Limb (tissue), 2 donors: ENCODE results near the gene BORCS5.
A peak's percentile ranks its signal among the peaks of the same experiment; 100 is the strongest.
"Not testable (repeated sequence)": the region's sequence is repeated elsewhere in the genome, so short reads cannot be mapped to it uniquely, and the experiment has no call there.

Experiments used
- DNase-seq, 2 donors: peaks; one replicate each; pipeline ENCODE4 v3.0.0-alpha.2; 2016; ENCODE audit errors: extremely low spot score in 2 of 2

BORCS5 gene

DNA sequence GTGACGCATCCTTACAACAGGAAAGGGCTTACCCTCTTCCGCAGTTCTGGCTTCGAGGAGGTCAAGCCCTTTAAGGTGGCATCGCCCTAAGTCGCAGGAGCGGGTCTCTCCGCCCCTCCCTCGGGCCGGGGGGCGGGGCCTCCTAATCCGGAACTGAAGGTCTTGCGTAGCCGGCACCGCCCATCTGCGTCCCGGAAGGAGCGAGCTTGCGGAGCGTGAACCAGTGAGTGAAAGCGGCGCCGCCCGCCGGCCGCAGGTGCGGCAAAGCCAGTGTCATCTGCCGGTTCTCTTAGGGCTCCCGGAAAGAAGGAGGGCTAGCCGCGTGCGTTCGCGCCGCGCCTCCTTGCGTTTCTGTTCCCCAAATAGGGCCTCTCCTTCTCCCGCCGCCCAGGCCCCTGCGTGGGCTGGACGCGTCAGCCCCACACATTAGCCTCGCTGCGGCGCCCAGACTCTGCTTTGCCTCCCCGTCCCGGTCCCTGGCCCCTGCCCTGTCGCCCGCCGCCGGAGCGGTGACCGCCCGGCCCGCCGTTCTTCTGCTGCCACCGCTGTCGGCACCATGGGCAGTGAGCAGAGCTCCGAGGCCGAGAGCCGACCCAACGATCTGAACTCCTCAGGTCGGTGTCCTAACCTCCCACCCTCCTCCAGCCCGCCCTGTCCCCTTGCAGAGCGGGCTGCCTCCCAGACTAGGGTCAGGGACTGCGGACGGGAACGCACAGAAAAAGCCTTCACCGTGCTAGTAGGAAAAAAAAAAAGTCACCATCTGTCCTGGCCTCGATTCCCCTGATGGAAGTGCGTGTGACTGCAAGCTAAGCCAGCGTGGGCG, at the start of gene BORCS5:
TSS of gene BORCS5 (plus strand) at position 183 of the 823 bp plus-strand sequence. CDS start at position 557, 374 bp downstream.
- peak; percentile 93 to 95 for DNase-seq

DNA sequence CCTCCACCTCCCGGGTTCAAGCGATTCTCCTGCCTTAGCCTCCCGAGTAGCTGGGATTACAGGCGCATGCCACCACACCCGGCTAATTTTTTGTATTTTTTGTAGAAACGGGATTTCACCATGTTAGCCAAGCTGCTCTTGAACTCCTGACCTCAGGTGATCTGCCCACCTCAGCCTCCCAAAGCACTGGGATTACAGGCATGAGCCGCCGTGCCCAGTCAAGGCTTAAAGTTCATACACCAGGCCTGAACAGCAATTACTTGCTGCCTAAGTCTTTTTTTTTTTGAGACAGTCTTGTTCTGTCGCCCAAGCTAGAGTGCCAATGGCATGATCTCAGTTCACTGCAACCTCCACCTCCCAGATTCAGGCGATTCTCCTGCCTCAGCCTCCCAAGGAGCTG, 46.2 kb upstream of the BORCS5 start:
- DNase-seq = not testable (repeated sequence)

- DNase-seq = no peak
Measured at GRCh38 chr12:12315838-12316237, 41.0 kb upstream of the BORCS5 start.

- peak; percentile 41 to 53 for DNase-seq
Measured at GRCh38 chr12:12319451-12320183, 37.3 kb upstream of the BORCS5 start.

- DNase-seq = no peak
Measured at GRCh38 chr12:12323118-12323517, 33.8 kb upstream of the BORCS5 start.

DNA sequence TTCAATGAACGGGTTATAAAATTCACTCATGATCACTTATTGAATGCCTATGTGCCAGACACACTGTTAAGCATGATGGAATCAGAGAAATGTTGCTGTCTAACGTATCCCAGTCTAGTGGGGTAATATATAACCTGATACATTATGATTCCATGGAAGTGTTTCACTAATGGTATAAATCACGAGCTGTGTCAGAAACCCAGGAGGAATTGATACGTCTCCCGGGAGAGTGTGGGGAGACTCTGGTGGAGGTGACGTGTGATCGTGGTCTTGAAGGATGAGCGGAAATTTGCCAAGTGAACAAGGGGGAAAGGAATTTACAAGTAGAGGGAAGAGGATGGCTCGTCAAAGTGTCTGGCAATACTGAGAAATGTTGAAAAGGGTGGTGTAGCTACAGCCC, 33.3 kb upstream of the BORCS5 start:
- DNase-seq = no peak

DNA sequence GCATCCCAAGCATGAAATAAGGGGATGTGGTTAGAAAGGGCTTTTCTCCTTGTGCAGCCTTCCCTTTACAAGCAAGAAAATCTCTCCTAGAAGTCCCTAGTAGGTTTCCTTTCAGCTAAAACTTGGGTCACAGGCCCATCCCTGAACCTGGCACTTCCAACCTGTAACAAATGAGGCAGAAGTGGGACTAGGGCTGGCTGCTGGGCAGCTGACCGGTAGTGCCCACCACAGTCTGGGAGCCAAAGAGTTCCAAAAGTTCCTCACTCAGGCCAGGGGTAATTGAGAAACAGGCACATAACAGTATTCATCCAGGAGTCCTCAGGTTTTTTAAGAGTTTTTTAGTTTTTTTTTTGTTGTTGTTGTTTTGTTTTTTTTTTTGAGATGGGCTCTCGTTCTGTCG, 30.6 kb upstream of the BORCS5 start:
- no peak for DNase-seq

- DNase-seq = peak in 1 of 2 donors; percentile 83
Measured at GRCh38 chr12:12327802-12328201, 29.1 kb upstream of the BORCS5 start.

GRCh38 chr12:12331244-12331771, 25.6 kb upstream of the BORCS5 start:
- DNase-seq = no peak

DNA sequence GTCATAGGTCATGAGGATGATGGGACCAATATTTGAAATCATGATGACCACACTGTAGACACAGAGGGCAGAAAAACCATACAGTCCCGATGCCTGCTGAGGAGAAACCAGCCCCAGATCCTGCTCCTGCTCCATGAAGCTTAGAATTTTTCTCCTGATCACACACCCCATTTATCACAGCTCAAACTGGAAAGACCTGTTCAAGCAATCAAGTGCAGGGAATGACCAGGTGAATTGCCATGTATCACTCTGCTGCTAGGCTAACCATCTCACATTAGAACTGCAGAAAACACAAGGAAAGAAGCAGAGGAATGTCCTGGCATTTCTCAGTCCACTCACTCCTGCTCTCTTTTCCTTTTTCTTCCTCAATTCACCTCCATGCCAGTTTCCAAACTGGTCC, 25.0 kb upstream of the BORCS5 start:
- DNase-seq = no peak

DNA sequence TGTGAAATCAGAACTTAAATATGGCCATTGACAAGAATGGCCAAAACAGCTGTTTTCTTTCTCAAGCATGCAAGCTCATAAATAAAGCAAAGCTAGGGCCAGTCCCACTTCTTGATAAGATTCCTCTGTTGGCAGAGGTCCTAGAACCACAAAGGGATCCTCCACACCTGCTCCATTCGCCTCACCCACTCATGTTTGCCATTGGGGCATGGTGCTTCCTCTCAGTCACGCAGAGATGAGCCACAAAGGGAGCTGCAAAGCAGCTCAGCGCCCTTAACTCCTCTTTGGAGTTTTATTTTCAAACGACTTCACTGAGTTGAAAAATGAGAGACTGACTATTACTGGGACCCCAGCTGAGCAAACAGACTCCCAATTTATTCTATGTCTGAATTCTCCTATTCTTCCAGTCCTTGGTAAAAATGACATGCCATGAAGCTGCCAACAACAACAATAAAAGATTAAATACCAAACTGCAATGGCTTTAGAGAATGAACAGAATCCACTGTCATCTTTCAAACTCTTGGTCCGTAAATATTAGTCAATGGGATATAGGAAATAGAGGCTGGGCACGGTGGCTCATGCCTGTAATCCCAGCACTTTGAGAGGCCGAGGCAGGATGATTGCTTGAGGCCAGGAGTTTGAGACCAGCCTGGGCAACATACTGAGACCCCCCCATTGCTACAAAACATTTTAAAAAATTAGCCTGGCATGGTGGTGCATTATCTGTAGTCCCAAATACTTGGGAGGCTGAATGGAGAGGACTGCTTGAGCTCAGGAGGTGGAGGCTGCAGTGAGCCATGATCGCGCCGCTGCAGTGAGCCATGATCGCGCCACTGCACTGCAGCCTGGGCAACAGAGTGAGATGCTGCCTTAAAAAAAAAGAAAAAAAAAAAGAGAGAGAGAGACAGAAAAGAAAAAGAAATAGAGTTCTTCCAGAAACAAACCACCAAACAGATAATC, 23.2 kb upstream of the BORCS5 start:
- peak in 1 of 2 donors; percentile 35 for DNase-seq

GRCh38 chr12:12334367-12335040, 22.4 kb upstream of the BORCS5 start:
- DNase-seq = peak in 1 of 2 donors; percentile 53

DNA sequence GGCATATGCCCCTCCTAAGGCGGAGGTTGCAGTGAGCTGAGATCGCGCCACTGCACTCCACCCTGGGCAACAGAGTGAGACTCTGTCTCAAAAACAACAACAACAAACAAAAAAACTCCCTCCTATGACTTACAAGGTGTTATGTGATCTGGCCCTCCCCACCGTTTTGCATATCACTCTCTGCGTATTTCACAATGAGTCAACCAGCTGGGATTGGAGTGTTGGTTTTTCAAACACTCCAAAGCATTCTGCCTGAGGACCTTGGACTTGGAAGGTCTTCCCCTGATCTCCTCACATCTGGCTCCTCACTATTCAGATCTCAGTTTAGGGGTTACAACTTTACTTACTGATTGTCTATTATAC, 20.8 kb upstream of the BORCS5 start:
- no peak for DNase-seq

DNA sequence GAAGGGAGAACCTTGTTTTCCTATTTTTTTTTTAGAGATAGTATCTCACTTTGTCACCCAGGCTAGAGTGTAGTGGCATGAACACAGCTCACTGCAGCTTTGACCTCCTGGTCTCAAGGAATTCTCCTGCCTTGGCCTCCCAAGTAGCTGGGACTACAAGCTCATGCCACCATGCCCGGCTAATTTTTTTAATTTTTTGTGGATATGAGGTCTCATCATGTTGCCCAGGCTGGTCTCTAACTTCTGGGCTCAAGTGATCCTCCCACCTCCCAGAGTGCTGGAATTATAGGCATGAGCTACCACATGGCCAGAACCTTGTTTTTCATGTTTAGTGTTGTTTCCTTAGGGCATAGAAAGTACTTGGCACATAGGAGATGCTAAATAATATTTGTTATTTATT, 20.4 kb upstream of the BORCS5 start:
- no peak for DNase-seq

GRCh38 chr12:12338527-12339168, 18.2 kb upstream of the BORCS5 start:
- no peak for DNase-seq

- DNase-seq = peak; percentile 12 to 73
Measured at GRCh38 chr12:12349711-12350665, 6.9 kb upstream of the BORCS5 start, which contains the start of gene MANSC1. Gene MANSC1, minus strand, starts transcription at chr12:12350242. Its CDS starts 6,928 bp downstream, at chr12:12343314.

DNA sequence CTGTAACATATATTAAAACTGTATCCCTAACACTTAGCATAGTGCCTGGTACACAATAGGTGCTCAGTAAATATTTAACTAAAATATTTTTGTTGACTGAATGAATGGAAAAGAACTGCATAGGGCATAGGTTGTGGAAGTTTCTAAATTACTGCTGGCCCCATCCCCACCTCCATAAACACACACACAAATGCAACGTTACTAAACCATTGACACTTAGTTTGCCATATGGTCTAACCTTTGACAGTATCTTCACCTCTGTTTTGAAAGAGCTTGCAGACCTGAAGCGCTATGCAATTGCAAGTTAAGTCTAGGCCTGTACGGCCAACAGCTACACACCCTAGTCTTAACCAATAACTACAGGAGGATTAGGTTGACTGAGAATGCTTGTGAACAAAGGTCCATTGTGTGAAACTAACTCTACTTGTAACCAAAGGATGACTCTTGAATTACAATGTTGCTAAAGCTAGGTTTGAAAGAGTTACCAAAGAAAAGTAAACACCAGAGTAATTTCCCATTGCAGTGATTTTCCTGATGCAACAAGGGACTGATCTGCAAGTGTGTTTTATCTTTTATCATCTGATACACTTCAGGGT, 5.9 kb upstream of the BORCS5 start:
- no peak for DNase-seq

GRCh38 chr12:12351468-12352185, 5.3 kb upstream of the BORCS5 start:
- not testable (repeated sequence) for DNase-seq
